ENCODE results near the gene P4HA2. TPM values are rescaled to one million over a fixed set of nuclear protein-coding genes. Genes with fewer than 3 reads are reported as not detected.

The P4HA2 gene
- total and polyA plus RNA-seq, 2 of the 13 experiments (the other 11 are each of a cell fraction or from before 2014, with no cell fraction given), result 37.7 to 126 TPM

GRCh38 chr5:132190161-132190817 lies 37.4 kb downstream of the P4HA2 start (continued):
- TF ChIP-seq ZNF143 (CRISPR knock-in tag; IDR thresholded peaks at IDR 0.05), result peak; percentile 93
- TF ChIP-seq DZIP1 (CRISPR knock-in tag; IDR thresholded peaks at IDR 0.05), result no peak
- no peak for TF ChIP-seq ZNF121 (CRISPR knock-in tag; IDR thresholded peaks at IDR 0.05)
- TF ChIP-seq NFYB (CRISPR knock-in tag; IDR thresholded peaks at IDR 0.05), result peak; percentile 62
- peak; percentile 50 for TF ChIP-seq GABPA (IDR thresholded peaks at IDR 0.05; ENCODE audit: low read depth, low read length)
- peak; percentile 96 for TF ChIP-seq GABPA (CRISPR knock-in tag; IDR thresholded peaks at IDR 0.05; ENCODE audit: low read depth)
- no peak for TF ChIP-seq ZNF784 (CRISPR knock-in tag; IDR thresholded peaks at IDR 0.05; ENCODE audit: borderline replicate concordance)
- TF ChIP-seq ZEB1 (IDR thresholded peaks at IDR 0.05; ENCODE audit: insufficient replicate concordance, low read depth), result no peak
- TF ChIP-seq, protein P1, sequence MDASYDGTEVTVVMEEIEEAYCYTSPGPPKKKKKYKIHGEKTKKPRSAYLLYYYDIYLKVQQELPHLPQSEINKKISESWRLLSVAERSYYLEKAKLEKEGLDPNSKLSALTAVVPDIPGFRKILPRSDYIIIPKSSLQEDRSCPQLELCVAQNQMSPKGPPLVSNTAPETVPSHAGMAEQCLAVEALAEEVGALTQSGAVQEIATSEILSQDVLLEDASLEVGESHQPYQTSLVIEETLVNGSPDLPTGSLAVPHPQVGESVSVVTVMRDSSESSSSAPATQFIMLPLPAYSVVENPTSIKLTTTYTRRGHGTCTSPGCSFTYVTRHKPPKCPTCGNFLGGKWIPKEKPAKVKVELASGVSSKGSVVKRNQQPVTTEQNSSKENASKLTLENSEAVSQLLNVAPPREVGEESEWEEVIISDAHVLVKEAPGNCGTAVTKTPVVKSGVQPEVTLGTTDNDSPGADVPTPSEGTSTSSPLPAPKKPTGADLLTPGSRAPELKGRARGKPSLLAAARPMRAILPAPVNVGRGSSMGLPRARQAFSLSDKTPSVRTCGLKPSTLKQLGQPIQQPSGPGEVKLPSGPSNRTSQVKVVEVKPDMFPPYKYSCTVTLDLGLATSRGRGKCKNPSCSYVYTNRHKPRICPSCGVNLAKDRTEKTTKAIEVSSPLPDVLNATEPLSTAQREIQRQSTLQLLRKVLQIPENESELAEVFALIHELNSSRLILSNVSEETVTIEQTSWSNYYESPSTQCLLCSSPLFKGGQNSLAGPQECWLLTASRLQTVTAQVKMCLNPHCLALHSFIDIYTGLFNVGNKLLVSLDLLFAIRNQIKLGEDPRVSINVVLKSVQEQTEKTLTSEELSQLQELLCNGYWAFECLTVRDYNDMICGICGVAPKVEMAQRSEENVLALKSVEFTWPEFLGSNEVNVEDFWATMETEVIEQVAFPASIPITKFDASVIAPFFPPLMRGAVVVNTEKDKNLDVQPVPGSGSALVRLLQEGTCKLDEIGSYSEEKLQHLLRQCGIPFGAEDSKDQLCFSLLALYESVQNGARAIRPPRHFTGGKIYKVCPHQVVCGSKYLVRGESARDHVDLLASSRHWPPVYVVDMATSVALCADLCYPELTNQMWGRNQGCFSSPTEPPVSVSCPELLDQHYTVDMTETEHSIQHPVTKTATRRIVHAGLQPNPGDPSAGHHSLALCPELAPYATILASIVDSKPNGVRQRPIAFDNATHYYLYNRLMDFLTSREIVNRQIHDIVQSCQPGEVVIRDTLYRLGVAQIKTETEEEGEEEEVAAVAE (CRISPR knock-in tag; IDR thresholded peaks at IDR 0.05; ENCODE audit: borderline replicate concordance), result no peak
- TF ChIP-seq HNRNPUL1 (IDR thresholded peaks at IDR 0.05; ENCODE audit: low read depth, low read length), result no peak
- TF ChIP-seq, protein P2, sequence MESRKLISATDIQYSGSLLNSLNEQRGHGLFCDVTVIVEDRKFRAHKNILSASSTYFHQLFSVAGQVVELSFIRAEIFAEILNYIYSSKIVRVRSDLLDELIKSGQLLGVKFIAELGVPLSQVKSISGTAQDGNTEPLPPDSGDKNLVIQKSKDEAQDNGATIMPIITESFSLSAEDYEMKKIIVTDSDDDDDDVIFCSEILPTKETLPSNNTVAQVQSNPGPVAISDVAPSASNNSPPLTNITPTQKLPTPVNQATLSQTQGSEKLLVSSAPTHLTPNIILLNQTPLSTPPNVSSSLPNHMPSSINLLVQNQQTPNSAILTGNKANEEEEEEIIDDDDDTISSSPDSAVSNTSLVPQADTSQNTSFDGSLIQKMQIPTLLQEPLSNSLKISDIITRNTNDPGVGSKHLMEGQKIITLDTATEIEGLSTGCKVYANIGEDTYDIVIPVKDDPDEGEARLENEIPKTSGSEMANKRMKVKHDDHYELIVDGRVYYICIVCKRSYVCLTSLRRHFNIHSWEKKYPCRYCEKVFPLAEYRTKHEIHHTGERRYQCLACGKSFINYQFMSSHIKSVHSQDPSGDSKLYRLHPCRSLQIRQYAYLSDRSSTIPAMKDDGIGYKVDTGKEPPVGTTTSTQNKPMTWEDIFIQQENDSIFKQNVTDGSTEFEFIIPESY (CRISPR knock-in tag; IDR thresholded peaks at IDR 0.05), result no peak
- TF ChIP-seq NR2F6 (IDR thresholded peaks at IDR 0.05), result no peak
- TF ChIP-seq NR2F6 (CRISPR knock-in tag; IDR thresholded peaks at IDR 0.05), result no peak
- TF ChIP-seq ZNF724P (CRISPR knock-in tag; IDR thresholded peaks at IDR 0.05; ENCODE audit: borderline replicate concordance), result no peak
- TF ChIP-seq TEAD3 (CRISPR knock-in tag; optimal IDR thresholded peaks at IDR 0.05; ENCODE audit: borderline replicate concordance), result peak; percentile 19
- TF ChIP-seq ZNF792 (CRISPR knock-in tag; IDR thresholded peaks at IDR 0.05), result 0 out of 2 replicates have a peak, but pooled peaks have one; percentile 56
- TF ChIP-seq THAP11 (CRISPR knock-in tag; IDR thresholded peaks at IDR 0.05), result peak; percentile 99
- TF ChIP-seq SATB2 (CRISPR knock-in tag; IDR thresholded peaks at IDR 0.05), result no peak
- no peak for TF ChIP-seq IKZF4 (CRISPR knock-in tag; IDR thresholded peaks at IDR 0.05; ENCODE audit: borderline replicate concordance, low read depth, not compliant biosample characterization)
